ENCODE data around the gene SPARC. TPM values are rescaled to one million over a fixed set of nuclear protein-coding genes. Genes with fewer than 3 reads are reported as not detected.

SPARC gene
- total RNA-seq, 1 experiment from 2014 or later, result 418 TPM

GRCh38 chr5:151617383-151617840 is 69.3 kb downstream of the SPARC start:
- CTCF ChIA-PET, result interaction anchor here (0.7 to 1.4 kb wide), 3 partner anchors 35 to 94 kb away, joined by 3 to 5 read pairs (median 4); no protein-coding TSS in a partner anchor
- peaks cover 38% of the 10 kb centered on the region for H3K4me1 Mint-ChIP-seq
- no peaks in the 10 kb centered on the region; the same call in 1 of the 2 replicates for H3K27me3 Mint-ChIP-seq (ENCODE audit: low read depth)
- ATAC-seq, result no peak
- H3K9me3 Mint-ChIP-seq, result peaks cover 4% of the 10 kb centered on the region; the same call in 1 of the 2 replicates
- no peak overlapping the region for H3K4me3 Mint-ChIP-seq
- POLR2A ChIA-PET, result no interaction called here
- H3K27ac Mint-ChIP-seq, result no peak overlapping the region
- TF ChIP-seq CTCF (IDR thresholded peaks at IDR 0.05) (no peak), ATF6 (CRISPR knock-in tag; IDR thresholded peaks at IDR 0.05) (no peak), ZNF138 (CRISPR knock-in tag; conservative IDR thresholded peaks at IDR 0.05) (no peak), ZNF317 (CRISPR knock-in tag; IDR thresholded peaks at IDR 0.05; ENCODE audit: borderline replicate concordance, low read depth) (no peak), ZNF416 (CRISPR knock-in tag; IDR thresholded peaks at IDR 0.05) (no peak), HMGA2 (CRISPR knock-in tag; IDR thresholded peaks at IDR 0.05) (no peak), ERG (CRISPR knock-in tag; IDR thresholded peaks at IDR 0.05) (no peak), GRHL2 (CRISPR knock-in tag; IDR thresholded peaks at IDR 0.05; ENCODE audit: insufficient replicate concordance, severe bottlenecking) (no peak), FOXP1 (CRISPR knock-in tag; IDR thresholded peaks at IDR 0.05; ENCODE audit: borderline replicate concordance) (no peak), ZBTB43 (CRISPR knock-in tag; IDR thresholded peaks at IDR 0.05) (no peak), TEAD4 (CRISPR knock-in tag; IDR thresholded peaks at IDR 0.05) (no peak), CDX4 (CRISPR knock-in tag; IDR thresholded peaks at IDR 0.05; ENCODE audit: borderline replicate concordance) (no peak), MXD4 (CRISPR knock-in tag; IDR thresholded peaks at IDR 0.05; ENCODE audit: borderline replicate concordance) (no peak), USF1 (CRISPR knock-in tag; IDR thresholded peaks at IDR 0.05) (no peak), RORB (CRISPR knock-in tag; IDR thresholded peaks at IDR 0.05) (no peak), ZNF396 (CRISPR knock-in tag; IDR thresholded peaks at IDR 0.05; ENCODE audit: borderline replicate concordance) (no peak), PREB (CRISPR knock-in tag; IDR thresholded peaks at IDR 0.05; ENCODE audit: borderline replicate concordance) (no peak), ZNF425 (CRISPR knock-in tag; conservative IDR thresholded peaks at IDR 0.05) (no peak), ZNF121 (CRISPR knock-in tag; IDR thresholded peaks at IDR 0.05) (no peak)
- DNase-seq (ENCODE audit: low spot score), result no peak
- H3K36me3 Mint-ChIP-seq, result no peaks in the 10 kb centered on the region
